Esophagus squamous epithelium (tissue), 5 donors: ENCODE results near the gene TRIM33. TPM values are rescaled to one million over a fixed set of nuclear protein-coding genes. Genes with fewer than 3 reads are reported as not detected.

ENCODE experiments used
- DNase-seq: peaks from one replicate; lab custom pipeline; 2025; lab: John Stamatoyannopoulos, UW
- H3K27ac ChIP-seq, 4 donors: fragments of 200-600 bp; sonication (generic); one replicate each; pipeline ENCODE4 v1.5.1; 2016 to 2019; ENCODE audit warnings: mild to moderate bottlenecking in 1 of 4
- H3K27me3 ChIP-seq, 4 donors: fragments of 200-600 bp; sonication (generic); 1 replicate in 3 of 4; 2 replicates in 1 of 4; pipeline versions ENCODE4 v1.5.1 to v1.6.0; 2017 to 2021; ENCODE audit warnings: antibody characterized with exemption in 1 of 4
- H3K36me3 ChIP-seq, 3 donors: fragments of 200-600 bp; sonication (generic); one replicate each; pipeline ENCODE4 v1.5.1; 2016 to 2019
- H3K4me1 ChIP-seq, 3 donors: fragments of 200-600 bp; sonication (generic); one replicate each; pipeline ENCODE4 v1.5.1; 2017 to 2019
- H3K4me3 ChIP-seq, 4 donors: fragments of 200-600 bp; sonication (generic); 1 replicate in 3 of 4; 2 replicates in 1 of 4; pipeline ENCODE4 v1.5.1; 2016 to 2019; ENCODE audit warnings: mild to moderate bottlenecking in 2 of 4, moderate library complexity in 1 of 4
- H3K9me3 ChIP-seq, 3 donors: fragments of 200-600 bp; sonication (generic); one replicate each; pipeline ENCODE4 v1.5.1; 2016 to 2019
- POLR2A ChIP-seq, 4 donors: fragments of 450-650 bp; IDR thresholded peaks; one replicate each; pipeline ENCODE4 v1.6.1; 2017; ENCODE audit warnings: antibody characterized with exemption in 4 of 4, mild to moderate bottlenecking in 4 of 4, moderate library complexity in 3 of 4
- whole genome bisulfite sequencing, 2 donors: methylation state at CpG; one replicate each; pipeline ENCODE4 v1.1.5; 2018; 5-methylcytosine and 5-hydroxymethylcytosine counted together
- intact Hi-C: fragments of 100-400 bp; cut with DNase I; formaldehyde crosslinking; loops from one replicate; pipeline ENCODE4 v1.15.0; 2022
- total RNA-seq, 4 donors: library from RNA; depleted of rRNA; stranded (reverse); fragments of >200 nt; gene quantifications; one replicate each; pipeline ENCODE4 v1.1.0, GENCODE V29; 2016
- TF ChIP-seq, protein P1 (sequence below), 6 experiments: fragments of 450-650 bp in 4 of 6; fragments of 200-600 bp in 2 of 6; sonication (generic) in 2 of 6; IDR thresholded peaks; one replicate each; pipeline ENCODE4 v1.5.1; 2016 to 2019; ENCODE audit warnings: antibody characterized with exemption in 6 of 6, mild to moderate bottlenecking in 4 of 6, moderate library complexity in 4 of 6
- donor health status: DM: yes; HTN: yes; CAD: no.

Gene TRIM33
- total RNA-seq, 4 donors from 2014 or later, result 19.1 to 38.7 (median 25.4) TPM

DNA sequence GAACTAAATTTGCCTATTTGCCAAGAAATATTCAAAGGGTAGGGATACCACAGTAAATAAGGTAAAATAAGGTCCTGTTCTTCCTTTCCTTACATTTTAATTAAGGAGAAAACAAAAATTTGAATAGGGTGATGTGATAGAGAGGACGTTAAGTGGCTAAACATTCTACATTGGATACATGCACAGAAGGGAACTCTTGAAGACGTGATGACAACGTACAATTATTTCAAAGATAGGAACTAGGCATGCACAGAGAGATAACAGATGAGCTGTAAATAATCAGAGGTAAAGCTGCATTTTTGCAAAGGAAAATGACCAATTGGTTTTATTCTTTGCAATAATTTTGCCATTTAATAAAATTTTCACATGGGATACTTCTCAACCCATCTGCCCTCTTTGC lies 69.7 kb downstream of the TRIM33 start:
- WGBS, 2 donors, result 97 to 98% methylated on average over 3 of the region's 3 CpGs
- H3K4me1 ChIP-seq, result no peaks in the 10 kb centered on the region
- intact Hi-C loops, result no loop called here
- H3K27ac ChIP-seq, result no peak overlapping the region
- no peak for TF ChIP-seq POLR2A (IDR thresholded peaks at IDR 0.05)
- TF ChIP-seq, protein P1, sequence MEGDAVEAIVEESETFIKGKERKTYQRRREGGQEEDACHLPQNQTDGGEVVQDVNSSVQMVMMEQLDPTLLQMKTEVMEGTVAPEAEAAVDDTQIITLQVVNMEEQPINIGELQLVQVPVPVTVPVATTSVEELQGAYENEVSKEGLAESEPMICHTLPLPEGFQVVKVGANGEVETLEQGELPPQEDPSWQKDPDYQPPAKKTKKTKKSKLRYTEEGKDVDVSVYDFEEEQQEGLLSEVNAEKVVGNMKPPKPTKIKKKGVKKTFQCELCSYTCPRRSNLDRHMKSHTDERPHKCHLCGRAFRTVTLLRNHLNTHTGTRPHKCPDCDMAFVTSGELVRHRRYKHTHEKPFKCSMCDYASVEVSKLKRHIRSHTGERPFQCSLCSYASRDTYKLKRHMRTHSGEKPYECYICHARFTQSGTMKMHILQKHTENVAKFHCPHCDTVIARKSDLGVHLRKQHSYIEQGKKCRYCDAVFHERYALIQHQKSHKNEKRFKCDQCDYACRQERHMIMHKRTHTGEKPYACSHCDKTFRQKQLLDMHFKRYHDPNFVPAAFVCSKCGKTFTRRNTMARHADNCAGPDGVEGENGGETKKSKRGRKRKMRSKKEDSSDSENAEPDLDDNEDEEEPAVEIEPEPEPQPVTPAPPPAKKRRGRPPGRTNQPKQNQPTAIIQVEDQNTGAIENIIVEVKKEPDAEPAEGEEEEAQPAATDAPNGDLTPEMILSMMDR (IDR thresholded peaks at IDR 0.05), result no peak
- no peak for DNase-seq
- no peaks in the 10 kb centered on the region for H3K9me3 ChIP-seq
- no peaks in the 10 kb centered on the region for H3K27me3 ChIP-seq
- peaks cover 0 to 50% (median 0%) of the 10 kb centered on the region in 3 donors for H3K36me3 ChIP-seq
- no peak overlapping the region for H3K4me3 ChIP-seq

DNA sequence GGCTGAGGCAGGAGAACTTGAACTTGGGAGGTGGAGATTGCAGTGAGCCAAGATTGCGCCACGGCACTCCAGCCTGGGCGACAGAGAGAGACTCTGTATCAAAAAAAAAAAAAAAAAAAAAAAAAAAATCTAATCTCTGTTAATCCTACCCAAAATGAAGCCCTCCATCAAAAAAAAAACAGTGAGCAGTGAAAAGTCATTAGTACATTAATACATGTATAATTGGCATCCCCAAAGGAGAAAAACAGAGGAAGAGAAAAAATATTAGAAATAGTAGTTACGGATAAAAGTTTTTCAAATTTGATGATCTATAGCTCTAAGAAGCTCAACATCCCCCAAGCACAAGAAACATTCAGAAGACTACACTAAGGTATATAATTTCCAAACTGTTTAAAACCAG lies 71.6 kb downstream of the TRIM33 start:
- DNase-seq, result no peak
- TF ChIP-seq, protein P1 (IDR thresholded peaks at IDR 0.05), result no peak
- TF ChIP-seq POLR2A (IDR thresholded peaks at IDR 0.05), result no peak
- H3K36me3 ChIP-seq, result peaks cover 0 to 39% (median 0%) of the 10 kb centered on the region in 3 donors
- no peaks in the 10 kb centered on the region for H3K4me1 ChIP-seq
- intact Hi-C loops, result no loop called here
- H3K27me3 ChIP-seq, result no peaks in the 10 kb centered on the region
- no peak overlapping the region for H3K4me3 ChIP-seq
- 92 to 96% methylated on average over 4 of the region's 4 CpGs for WGBS, 2 donors
- H3K27ac ChIP-seq, result no peak overlapping the region
- no peaks in the 10 kb centered on the region for H3K9me3 ChIP-seq

DNA sequence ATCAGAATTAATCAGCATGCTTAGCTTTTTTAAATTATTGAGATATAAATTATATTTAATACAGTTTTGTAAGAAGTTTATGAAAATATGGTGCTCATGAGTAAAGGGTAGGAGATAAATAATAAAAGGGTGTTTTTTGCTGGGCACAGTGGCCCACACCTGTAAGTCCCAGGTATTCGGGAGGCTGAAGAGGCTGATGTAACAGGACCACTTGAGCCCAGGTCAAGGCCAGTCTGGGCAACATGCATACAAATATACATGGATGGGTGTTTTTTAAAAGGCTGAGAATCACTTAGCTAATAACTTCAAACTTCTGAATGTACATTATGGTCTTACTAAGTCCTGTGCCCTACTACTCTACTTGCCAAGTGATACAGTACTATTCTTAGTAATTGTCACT lies 73.2 kb downstream of the TRIM33 start:
- intact Hi-C loops, result no loop called here
- WGBS, 2 donors, result 91 to 96% methylated on average over 1 of the region's 1 CpG
- H3K4me3 ChIP-seq, result no peak overlapping the region
- no peaks in the 10 kb centered on the region for H3K27me3 ChIP-seq
- H3K9me3 ChIP-seq, result no peaks in the 10 kb centered on the region
- no peaks in the 10 kb centered on the region for H3K4me1 ChIP-seq
- TF ChIP-seq POLR2A (IDR thresholded peaks at IDR 0.05), result no peak
- TF ChIP-seq, protein P1 (IDR thresholded peaks at IDR 0.05), result no peak
- H3K36me3 ChIP-seq, result peaks cover 0 to 42% (median 0%) of the 10 kb centered on the region in 3 donors
- H3K27ac ChIP-seq, result no peak overlapping the region
- DNase-seq, result no peak

DNA sequence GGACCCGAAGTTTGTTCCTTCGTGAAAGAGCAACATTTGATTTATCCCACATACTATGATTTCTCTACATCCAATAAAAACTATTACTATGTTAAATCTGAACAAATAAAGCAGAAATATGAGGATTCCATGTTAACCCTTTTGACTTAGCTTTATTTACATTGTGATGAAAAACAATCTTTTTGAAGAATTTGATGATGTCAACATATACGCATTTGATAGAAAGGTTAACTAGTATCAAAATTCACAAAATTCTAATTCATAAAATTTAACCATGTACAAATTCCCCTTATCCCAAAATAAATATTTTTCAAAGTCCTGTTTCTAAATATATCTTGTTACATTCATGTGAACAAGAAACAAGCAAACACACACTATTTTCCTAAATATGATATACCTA lies 74.2 kb downstream of the TRIM33 start:
- Histone ChIP-seq H3K27me3 (no peaks in the 10 kb centered on the region), H3K36me3 (peaks cover 0 to 52% (median 0%) of the 10 kb centered on the region in 3 donors), H3K9me3 (no peaks in the 10 kb centered on the region), H3K27ac (no peak overlapping the region), H3K4me1 (no peaks in the 10 kb centered on the region), H3K4me3 (no peak overlapping the region)
- no peak for TF ChIP-seq POLR2A (IDR thresholded peaks at IDR 0.05)
- TF ChIP-seq, protein P1 (IDR thresholded peaks at IDR 0.05), result no peak
- intact Hi-C loops, result no loop called here
- no peak for DNase-seq
- 94 to 96% methylated on average over 3 of the region's 3 CpGs for WGBS, 2 donors

DNA sequence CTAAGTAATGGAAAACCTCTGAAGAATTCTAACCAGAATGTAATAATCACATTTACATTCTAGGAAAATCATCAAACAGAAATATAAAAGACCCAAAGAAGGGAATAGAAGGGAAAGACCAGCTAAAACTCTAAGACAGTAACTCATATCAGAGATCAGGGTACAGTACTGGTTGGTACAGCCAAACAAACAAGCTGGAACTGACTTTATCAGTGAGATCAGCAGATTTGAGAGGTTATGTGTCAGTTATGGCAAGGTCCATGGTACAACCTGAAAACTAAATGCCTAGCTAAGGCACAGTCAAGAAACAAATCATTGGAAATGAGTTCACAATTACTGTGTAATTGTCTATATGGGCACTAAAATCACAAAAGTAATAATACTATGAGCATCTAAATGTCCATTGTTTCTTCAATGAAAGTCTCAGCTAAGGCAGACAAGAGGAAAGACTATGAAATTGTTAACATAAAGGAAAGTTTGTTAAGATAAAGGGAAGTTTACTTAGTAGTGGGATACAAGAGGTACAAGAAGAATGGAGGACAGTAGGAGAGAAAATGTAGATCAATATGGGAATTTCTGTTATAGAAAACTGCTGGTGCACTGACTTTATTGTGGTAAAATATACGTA lies 75.8 kb downstream of the TRIM33 start:
- TF ChIP-seq, protein P1 (IDR thresholded peaks at IDR 0.05), result no peak
- TF ChIP-seq POLR2A (IDR thresholded peaks at IDR 0.05), result no peak
- intact Hi-C loops, result no loop called here

More for the DNA sequence above, 75.8 kb downstream of the TRIM33 start:
- no peak for DNase-seq
- H3K4me3 ChIP-seq, result no peak overlapping the region
- H3K9me3 ChIP-seq, result no peaks in the 10 kb centered on the region
- H3K4me1 ChIP-seq, result no peaks in the 10 kb centered on the region
- H3K27me3 ChIP-seq, result no peaks in the 10 kb centered on the region
- H3K27ac ChIP-seq, result no peak overlapping the region
- peaks cover 0 to 53% (median 0%) of the 10 kb centered on the region in 3 donors for H3K36me3 ChIP-seq
- 86 to 95% methylated on average over 1 of the region's 1 CpG for WGBS, 2 donors
